Measurements from ENCODE around the gene GNG12.

The GNG12 gene

GRCh38 chr1:67832737-67833601, at the start of gene GNG12:
GNG12 (minus strand) TSS chr1:67833467; CDS start chr1:67707686, 125,781 bp downstream.
- DNase-seq (ENCODE audit: low read depth): no peak

- no peak for DNase-seq (ENCODE audit: low read depth)
Observed at GRCh38 chr1:67882196-67882958, 49.1 kb upstream of the GNG12 start.

GRCh38 chr1:67880056-67880601, 46.9 kb upstream of the GNG12 start:
- no peak for DNase-seq (ENCODE audit: low read depth)

GRCh38 chr1:67879485-67879884, 46.2 kb upstream of the GNG12 start:
- DNase-seq (ENCODE audit: low read depth): no peak

GRCh38 chr1:67874501-67875111, 41.3 kb upstream of the GNG12 start:
- DNase-seq (ENCODE audit: low read depth): no peak

GRCh38 chr1:67869233-67869632, 36.0 kb upstream of the GNG12 start:
- DNase-seq (ENCODE audit: low read depth): no peak

- no peak for DNase-seq (ENCODE audit: low read depth)
Observed at GRCh38 chr1:67863637-67864036, 30.4 kb upstream of the GNG12 start.

- no peak for DNase-seq (ENCODE audit: low read depth)
Observed at GRCh38 chr1:67862685-67863084, 29.4 kb upstream of the GNG12 start.

- DNase-seq (ENCODE audit: low read depth): no peak
Observed at GRCh38 chr1:67861856-67862516, 28.7 kb upstream of the GNG12 start.

GRCh38 chr1:67860776-67861175, 27.5 kb upstream of the GNG12 start:
- no peak for DNase-seq (ENCODE audit: low read depth)

GRCh38 chr1:67856921-67857320, 23.7 kb upstream of the GNG12 start:
- DNase-seq (ENCODE audit: low read depth): no peak

GRCh38 chr1:67855961-67856360, 22.7 kb upstream of the GNG12 start:
- no peak for DNase-seq (ENCODE audit: low read depth)

GRCh38 chr1:67855444-67855843, 22.2 kb upstream of the GNG12 start:
- DNase-seq (ENCODE audit: low read depth): no peak

GRCh38 chr1:67853704-67854103, 20.4 kb upstream of the GNG12 start:
- no peak for DNase-seq (ENCODE audit: low read depth)

GRCh38 chr1:67851800-67852199, 18.5 kb upstream of the GNG12 start:
- no peak for DNase-seq (ENCODE audit: low read depth)

- no peak for DNase-seq (ENCODE audit: low read depth)
Observed at GRCh38 chr1:67850611-67851075, 17.4 kb upstream of the GNG12 start.

GRCh38 chr1:67850151-67850551, 16.9 kb upstream of the GNG12 start:
- no peak for DNase-seq (ENCODE audit: low read depth)

- DNase-seq (ENCODE audit: low read depth): no peak
Observed at GRCh38 chr1:67847466-67847865, 14.2 kb upstream of the GNG12 start.

GRCh38 chr1:67846538-67846937, 13.3 kb upstream of the GNG12 start:
- no peak for DNase-seq (ENCODE audit: low read depth)

GRCh38 chr1:67844988-67845387, 11.7 kb upstream of the GNG12 start:
- DNase-seq (ENCODE audit: low read depth): no peak

- DNase-seq (ENCODE audit: low read depth): no peak
Observed at GRCh38 chr1:67843746-67844145, 10.5 kb upstream of the GNG12 start.

GRCh38 chr1:67843331-67843730, 10.1 kb upstream of the GNG12 start:
- no peak for DNase-seq (ENCODE audit: low read depth)

All from stimulated activated CD8-positive, alpha-beta memory T cell treated with anti-CD3 and anti-CD28 coated beads, Interleukin-12 subunit alpha, Interleukin-12 subunit beta, amount 100 ng/mL, for 4 hours (primary cell).